HG02870 (cell line): ENCODE data around the gene CAP1.
A peak's percentile ranks its signal among the peaks of the same experiment; 100 is the strongest.
"Not testable (repeated sequence)": the region's sequence is repeated elsewhere in the genome, so short reads cannot be mapped to it uniquely, and the experiment has no call there.

Experiments used
- ATAC-seq: cut with Tn5 transposase; IDR thresholded peaks from one replicate; pipeline ENCODE4 v1.9.1; 2021; ENCODE audit warnings: mild to moderate bottlenecking, moderate library complexity; ENCODE audit not compliant: unreplicated experiment

The CAP1 gene

GRCh38 chr1:40040511-40041465 lies at the start of gene CAP1:
Gene CAP1 (plus strand): TSS chr1:40040729. CDS start chr1:40059347, 18,618 bp downstream.
- peak; percentile 67 for ATAC-seq

GRCh38 chr1:39992234-39992633 lies 48.3 kb upstream of the CAP1 start:
- ATAC-seq = no peak

GRCh38 chr1:39992888-39993287 lies 47.6 kb upstream of the CAP1 start:
- ATAC-seq = no peak

- ATAC-seq = peak; percentile 70
Observed at GRCh38 chr1:39995973-39996393, 44.5 kb upstream of the CAP1 start.

GRCh38 chr1:39996396-39997004 lies 44.0 kb upstream of the CAP1 start:
- ATAC-seq = no peak

- ATAC-seq = no peak
Observed at GRCh38 chr1:40001456-40001855, 39.1 kb upstream of the CAP1 start.

GRCh38 chr1:40003156-40004093 lies 37.1 kb upstream of the CAP1 start:
- ATAC-seq = peak; percentile 58

GRCh38 chr1:40004857-40005256 lies 35.7 kb upstream of the CAP1 start:
- no peak for ATAC-seq

- not testable (repeated sequence) for ATAC-seq
Observed at GRCh38 chr1:40007481-40008034, 33.0 kb upstream of the CAP1 start.

- no peak for ATAC-seq
Observed at GRCh38 chr1:40011198-40011597, 29.3 kb upstream of the CAP1 start.

GRCh38 chr1:40014253-40014706 lies 26.2 kb upstream of the CAP1 start:
- ATAC-seq = no peak

- ATAC-seq = no peak
Observed at GRCh38 chr1:40014812-40015594, 25.5 kb upstream of the CAP1 start.

GRCh38 chr1:40017951-40018575 lies 22.5 kb upstream of the CAP1 start:
- ATAC-seq = no peak

GRCh38 chr1:40020447-40021085 lies 20.0 kb upstream of the CAP1 start:
- ATAC-seq = no peak

GRCh38 chr1:40023379-40023944 lies 17.1 kb upstream of the CAP1 start:
- no peak for ATAC-seq

GRCh38 chr1:40024671-40025070 lies 15.9 kb upstream of the CAP1 start:
- ATAC-seq = no peak

- ATAC-seq = no peak
Observed at GRCh38 chr1:40027647-40028046, 12.9 kb upstream of the CAP1 start.

GRCh38 chr1:40029608-40030007 lies 10.9 kb upstream of the CAP1 start:
- no peak for ATAC-seq
